T-helper 22 cell (primary cell): ENCODE results near the gene TRAF3IP1.

Source experiments
- DNase-seq: peaks from one replicate; pipeline ENCODE4 v3.0.0-alpha.2; 2020; ENCODE audit warnings: low read depth

The TRAF3IP1 gene

DNA sequence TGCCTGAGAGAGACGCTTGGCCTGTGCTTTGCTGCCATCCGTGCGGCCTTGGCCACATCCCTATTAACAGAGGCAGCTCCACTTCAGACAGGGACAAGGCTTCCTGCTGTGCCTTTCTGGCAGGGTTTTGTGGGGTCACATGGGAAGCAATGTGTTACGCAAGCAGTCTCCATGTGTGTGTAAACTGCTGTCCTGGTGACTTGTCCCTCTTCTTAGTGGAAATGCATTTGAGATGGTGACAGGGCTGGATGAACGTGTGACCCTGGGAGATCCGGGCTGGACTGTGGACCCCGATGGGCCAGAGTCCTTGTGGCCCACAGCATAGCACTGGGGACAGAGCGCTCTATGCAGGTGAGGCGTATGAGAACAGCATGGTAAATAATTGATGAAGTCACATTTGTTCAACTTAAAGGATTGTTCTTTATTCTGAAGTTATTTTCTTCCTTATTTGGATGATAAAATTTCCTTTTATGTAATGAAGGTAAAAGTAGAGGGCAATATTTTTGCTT lies 129.6 kb downstream of the TRAF3IP1 start:
- no peak for DNase-seq

DNA sequence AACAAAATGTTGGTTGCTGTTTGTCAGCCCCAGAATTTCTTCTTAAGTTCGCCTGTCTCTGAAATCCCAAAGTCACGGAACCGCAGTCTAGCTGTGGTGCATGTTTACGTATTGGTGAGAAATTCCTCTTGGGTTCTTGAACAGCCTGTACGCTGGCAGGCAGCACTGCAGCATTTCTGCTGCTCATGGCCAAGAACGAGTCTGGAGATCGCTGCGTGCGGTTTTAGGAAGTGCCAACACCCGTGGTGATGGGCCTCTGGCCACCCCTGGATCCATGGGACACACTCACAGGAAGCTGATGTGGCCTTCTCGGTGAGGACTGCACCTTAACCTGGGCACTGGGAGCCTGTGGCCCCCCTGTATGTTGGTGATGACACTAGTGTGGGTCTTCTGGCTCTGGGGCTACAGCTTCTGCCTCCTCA lies 130.1 kb downstream of the TRAF3IP1 start:
- no peak for DNase-seq
